ENCODE measurements around the gene RBM47. TPM values are rescaled to one million over a fixed set of nuclear protein-coding genes. Genes with fewer than 3 reads are reported as not detected.
"Not testable (repeated sequence)": the region's sequence is repeated elsewhere in the genome, so short reads cannot be mapped to it uniquely, and the experiment has no call there.

The RBM47 gene
- total and polyA plus RNA-seq, 2 donors (not counting 1 experiment from before 2014, with no cell fraction given): 5.6 to 12.9 TPM

DNA sequence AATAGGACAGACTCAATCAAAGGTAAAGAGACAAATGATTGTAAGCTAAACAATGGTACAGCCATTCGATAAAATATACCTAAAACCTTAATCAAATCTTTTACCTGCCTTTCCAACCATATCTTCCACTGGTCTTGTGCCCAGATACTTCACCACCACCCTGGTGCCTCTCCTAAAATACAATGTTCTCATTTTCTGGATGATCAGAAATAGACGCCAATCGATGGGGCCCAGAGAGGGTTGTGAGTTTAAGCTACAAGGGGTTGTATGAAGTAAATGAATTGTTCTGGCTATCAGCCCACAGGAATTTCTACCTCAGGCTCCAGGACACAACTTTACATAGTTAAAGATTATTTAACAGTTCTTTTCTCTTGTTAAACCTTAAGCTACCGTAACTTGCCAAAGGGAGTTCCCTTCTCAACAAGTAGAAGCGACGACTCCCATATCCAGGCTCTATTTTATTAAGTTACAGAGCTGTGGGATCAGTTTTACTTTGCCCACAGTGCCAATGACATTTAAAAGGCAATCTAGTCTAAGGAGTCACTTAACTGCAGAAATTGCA is 195.5 kb downstream of the RBM47 start:
- Histone ChIP-seq H4K20me1 (ENCODE audit: control insufficient read depth, insufficient read depth, low read length, poor library complexity, severe bottlenecking) (no peaks in the 10 kb centered on the region), H3K36me3 (replicated peaks in 1 of 2; ENCODE audit: control extremely low read depth in 1 of 2, control insufficient read depth in 1 of 2, extremely low read depth in 1 of 2, insufficient read depth in 2 of 2, low read length in 1 of 2) (no peaks in the 10 kb centered on the region), H3K27me3 (replicated peaks in 1 of 4; ENCODE audit: control extremely low read depth in 1 of 4, control insufficient read depth in 3 of 4, insufficient read depth in 4 of 4, low read length in 3 of 4) (no peaks in the 10 kb centered on the region), H3K4me3 (ENCODE audit: control extremely low read depth in 1 of 5, extremely low read depth in 1 of 5, insufficient read depth in 1 of 5, low read depth in 2 of 5, low read length in 4 of 5) (no peak overlapping the region), H3K27ac (ENCODE audit: low read length in 2 of 2) (no peak overlapping the region), H3K4me1 (ENCODE audit: control insufficient read depth in 2 of 2, insufficient read depth in 2 of 2, low read length in 2 of 2) (no peaks in the 10 kb centered on the region), H3K4me2 (replicated peaks; ENCODE audit: low read depth, low read length, poor library complexity, severe bottlenecking) (no peak overlapping the region), H3K79me2 (ENCODE audit: control insufficient read depth, insufficient read depth, low read length) (no peaks in the 10 kb centered on the region), H3K9ac (ENCODE audit: low read length) (no peak overlapping the region), H2AFZ (ENCODE audit: insufficient read depth, low read depth, low read length, poor library complexity, severe bottlenecking) (no peak overlapping the region), H3K9me3 (ENCODE audit: control extremely low read depth in 1 of 3, control insufficient read depth in 2 of 3, insufficient read depth in 1 of 3, low read length in 2 of 3) (peaks cover 0 to 15% (median 0%) of the 10 kb centered on the region in 3 donors)
- Mint-ChIP-seq H3K27me3 (no peaks in the 10 kb centered on the region), H3K4me3 (no peak overlapping the region), H3K27ac (no peak overlapping the region), H3K4me1 (no peaks in the 10 kb centered on the region), H3K9me3 (ENCODE audit: insufficient read depth) (no peaks in the 10 kb centered on the region)
- 88% methylated on average over 1 of the region's 6 CpGs for WGBS (ENCODE audit: insufficient coverage)
- DNase-seq (no peak), ATAC-seq (ENCODE audit: low read depth) (no peak)
- TF ChIP-seq, protein P1, sequence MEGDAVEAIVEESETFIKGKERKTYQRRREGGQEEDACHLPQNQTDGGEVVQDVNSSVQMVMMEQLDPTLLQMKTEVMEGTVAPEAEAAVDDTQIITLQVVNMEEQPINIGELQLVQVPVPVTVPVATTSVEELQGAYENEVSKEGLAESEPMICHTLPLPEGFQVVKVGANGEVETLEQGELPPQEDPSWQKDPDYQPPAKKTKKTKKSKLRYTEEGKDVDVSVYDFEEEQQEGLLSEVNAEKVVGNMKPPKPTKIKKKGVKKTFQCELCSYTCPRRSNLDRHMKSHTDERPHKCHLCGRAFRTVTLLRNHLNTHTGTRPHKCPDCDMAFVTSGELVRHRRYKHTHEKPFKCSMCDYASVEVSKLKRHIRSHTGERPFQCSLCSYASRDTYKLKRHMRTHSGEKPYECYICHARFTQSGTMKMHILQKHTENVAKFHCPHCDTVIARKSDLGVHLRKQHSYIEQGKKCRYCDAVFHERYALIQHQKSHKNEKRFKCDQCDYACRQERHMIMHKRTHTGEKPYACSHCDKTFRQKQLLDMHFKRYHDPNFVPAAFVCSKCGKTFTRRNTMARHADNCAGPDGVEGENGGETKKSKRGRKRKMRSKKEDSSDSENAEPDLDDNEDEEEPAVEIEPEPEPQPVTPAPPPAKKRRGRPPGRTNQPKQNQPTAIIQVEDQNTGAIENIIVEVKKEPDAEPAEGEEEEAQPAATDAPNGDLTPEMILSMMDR (IDR thresholded peaks at IDR 0.05): no peak
- TF ChIP-seq EZH2 (IDR thresholded peaks at IDR 0.05; ENCODE audit: borderline replicate concordance, insufficient read depth, low read depth, low read length, poor library complexity, severe bottlenecking): no peak
- CTCF ChIA-PET: interaction anchor here (0.6 kb wide), 1 partner anchor 403 kb away, joined by 5 read pairs; no protein-coding TSS in a partner anchor
- intact Hi-C loops (cut with micrococcal nuclease): no loop called here
- POLR2A ChIA-PET: no interaction called here

- Mint-ChIP-seq H3K4me1 (no peaks in the 10 kb centered on the region), H3K4me3 (no peak overlapping the region), H3K9me3 (ENCODE audit: insufficient read depth) (no peaks in the 10 kb centered on the region), H3K27ac (no peak overlapping the region), H3K27me3 (no peaks in the 10 kb centered on the region)
- ATAC-seq (ENCODE audit: low read depth): no peak
- no peak overlapping the region for H3K27ac ChIP-seq (ENCODE audit: low read length in 2 of 2)
- no peak overlapping the region for H3K4me2 ChIP-seq (replicated peaks; ENCODE audit: low read depth, low read length, poor library complexity, severe bottlenecking)
- H3K79me2 ChIP-seq (ENCODE audit: control insufficient read depth, insufficient read depth, low read length): no peaks in the 10 kb centered on the region
- 100% methylated on average over 10 of the region's 10 CpGs for WGBS (ENCODE audit: insufficient coverage)
- POLR2A ChIA-PET: interaction anchor here (0.7 kb wide), 1 partner anchor 1228 kb away, joined by 3 read pairs; no protein-coding TSS in a partner anchor
- intact Hi-C loops (cut with micrococcal nuclease): no loop called here
- CTCF ChIA-PET: no interaction called here
- H4K20me1 ChIP-seq (ENCODE audit: control insufficient read depth, insufficient read depth, low read length, poor library complexity, severe bottlenecking): no peaks in the 10 kb centered on the region
- no peaks in the 10 kb centered on the region for H3K36me3 ChIP-seq (replicated peaks in 1 of 2; ENCODE audit: control extremely low read depth in 1 of 2, control insufficient read depth in 1 of 2, extremely low read depth in 1 of 2, insufficient read depth in 2 of 2, low read length in 1 of 2)
- peaks cover 0 to 1% (median 0%) of the 10 kb centered on the region in 3 donors for H3K9me3 ChIP-seq (ENCODE audit: control extremely low read depth in 1 of 3, control insufficient read depth in 2 of 3, insufficient read depth in 1 of 3, low read length in 2 of 3)
- H3K27me3 ChIP-seq (replicated peaks in 1 of 4; ENCODE audit: control extremely low read depth in 1 of 4, control insufficient read depth in 3 of 4, insufficient read depth in 4 of 4, low read length in 3 of 4): no peaks in the 10 kb centered on the region
- no peaks in the 10 kb centered on the region for H3K4me1 ChIP-seq (ENCODE audit: control insufficient read depth in 2 of 2, insufficient read depth in 2 of 2, low read length in 2 of 2)
- no peak overlapping the region for H2AFZ ChIP-seq (ENCODE audit: insufficient read depth, low read depth, low read length, poor library complexity, severe bottlenecking)
- TF ChIP-seq, protein P1 (IDR thresholded peaks at IDR 0.05): no peak
- no peak for TF ChIP-seq EZH2 (IDR thresholded peaks at IDR 0.05; ENCODE audit: borderline replicate concordance, insufficient read depth, low read depth, low read length, poor library complexity, severe bottlenecking)
- no peak overlapping the region for H3K9ac ChIP-seq (ENCODE audit: low read length)
- no peak overlapping the region for H3K4me3 ChIP-seq (ENCODE audit: control extremely low read depth in 1 of 5, extremely low read depth in 1 of 5, insufficient read depth in 1 of 5, low read depth in 2 of 5, low read length in 4 of 5)
- no peak for DNase-seq
These were observed 197.2 kb downstream of the RBM47 start for GRCh38 chr4:40432504-40432903.

DNA sequence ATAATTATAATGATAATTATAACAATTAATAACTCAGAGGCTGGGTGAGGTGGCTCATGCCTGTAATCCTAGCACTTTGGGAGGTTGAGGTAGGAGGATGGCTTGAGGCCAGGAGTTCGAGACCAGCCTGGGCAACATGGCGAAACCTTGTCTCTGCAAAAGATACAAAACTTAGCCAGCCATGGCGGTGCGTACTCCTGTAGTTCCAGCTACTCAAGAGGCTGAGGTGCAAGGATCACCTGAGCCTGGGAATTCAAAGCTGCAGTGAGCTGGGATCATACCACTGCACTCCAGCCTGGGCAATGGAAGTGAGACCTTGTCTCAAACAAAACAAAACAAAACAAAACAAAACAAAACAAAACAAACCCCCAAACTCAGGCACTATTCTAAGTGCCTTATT is 201.8 kb downstream of the RBM47 start:
- H3K27me3 Mint-ChIP-seq; H3K9ac ChIP-seq (ENCODE audit: low read length); H4K20me1 ChIP-seq (ENCODE audit: control insufficient read depth, insufficient read depth, low read length, poor library complexity, severe bottlenecking); H3K4me2 ChIP-seq (replicated peaks; ENCODE audit: low read depth, low read length, poor library complexity, severe bottlenecking); ATAC-seq (ENCODE audit: low read depth); H3K9me3 Mint-ChIP-seq (ENCODE audit: insufficient read depth); POLR2A ChIA-PET; DNase-seq; H3K27ac ChIP-seq (ENCODE audit: low read length in 2 of 2); H3K27me3 ChIP-seq (replicated peaks in 1 of 4; ENCODE audit: control extremely low read depth in 1 of 4, control insufficient read depth in 3 of 4, insufficient read depth in 4 of 4, low read length in 3 of 4); H3K4me3 ChIP-seq (ENCODE audit: control extremely low read depth in 1 of 5, extremely low read depth in 1 of 5, insufficient read depth in 1 of 5, low read depth in 2 of 5, low read length in 4 of 5); H2AFZ ChIP-seq (ENCODE audit: insufficient read depth, low read depth, low read length, poor library complexity, severe bottlenecking); H3K9me3 ChIP-seq (ENCODE audit: control extremely low read depth in 1 of 3, control insufficient read depth in 2 of 3, insufficient read depth in 1 of 3, low read length in 2 of 3); H3K27ac Mint-ChIP-seq; H3K4me1 ChIP-seq (ENCODE audit: control insufficient read depth in 2 of 2, insufficient read depth in 2 of 2, low read length in 2 of 2); H3K79me2 ChIP-seq (ENCODE audit: control insufficient read depth, insufficient read depth, low read length); H3K4me1 Mint-ChIP-seq; H3K4me3 Mint-ChIP-seq; H3K36me3 ChIP-seq (replicated peaks in 1 of 2; ENCODE audit: control extremely low read depth in 1 of 2, control insufficient read depth in 1 of 2, extremely low read depth in 1 of 2, insufficient read depth in 2 of 2, low read length in 1 of 2); intact Hi-C loops (cut with micrococcal nuclease): not testable (repeated sequence)
- WGBS (ENCODE audit: insufficient coverage): 98% methylated on average over 4 of the region's 4 CpGs
- CTCF ChIA-PET: interaction anchor here (1.0 kb wide), 1 partner anchor 102 kb away, joined by 3 read pairs; no protein-coding TSS in a partner anchor

All from B cell (primary cell).